GM12874 (cell line): Measurements from ENCODE around the gene ASTN2.

Experiments
- CTCF ChIP-seq: IDR thresholded peaks from 2 replicates; pipeline ENCODE4 v1.5.1; 2011; ENCODE audit warnings: low read depth, mild to moderate bottlenecking, control low read depth, low read length, moderate library complexity; ENCODE audit not compliant: insufficient read depth

Gene ASTN2

GRCh38 chr9:117414220-117414905 lies 494 bp downstream of the ASTN2 start:
- no peak for TF ChIP-seq CTCF

- no peak for TF ChIP-seq CTCF
Observed at GRCh38 chr9:117413346-117414219, 1.3 kb downstream of the ASTN2 start.

DNA sequence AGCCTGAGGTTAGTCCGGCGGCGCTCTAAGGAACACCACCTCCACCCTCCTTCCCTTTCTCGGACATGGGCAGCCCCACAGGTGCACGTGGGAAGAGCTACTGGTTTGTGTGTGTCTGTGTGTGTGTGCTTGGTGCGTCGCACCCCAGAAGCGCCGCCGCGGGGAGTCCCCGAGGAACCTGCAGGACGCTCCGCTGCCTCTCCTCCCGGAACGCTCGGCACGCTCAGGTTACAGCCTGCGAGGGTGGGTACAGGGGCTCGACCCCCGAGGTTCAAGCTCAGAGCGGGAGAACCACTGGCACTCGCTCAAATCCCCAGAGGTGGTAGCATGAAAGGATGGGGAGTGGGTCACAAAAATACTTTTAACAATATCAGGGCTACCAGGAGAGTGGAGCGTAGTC lies 2.0 kb downstream of the ASTN2 start:
- no peak for TF ChIP-seq CTCF

DNA sequence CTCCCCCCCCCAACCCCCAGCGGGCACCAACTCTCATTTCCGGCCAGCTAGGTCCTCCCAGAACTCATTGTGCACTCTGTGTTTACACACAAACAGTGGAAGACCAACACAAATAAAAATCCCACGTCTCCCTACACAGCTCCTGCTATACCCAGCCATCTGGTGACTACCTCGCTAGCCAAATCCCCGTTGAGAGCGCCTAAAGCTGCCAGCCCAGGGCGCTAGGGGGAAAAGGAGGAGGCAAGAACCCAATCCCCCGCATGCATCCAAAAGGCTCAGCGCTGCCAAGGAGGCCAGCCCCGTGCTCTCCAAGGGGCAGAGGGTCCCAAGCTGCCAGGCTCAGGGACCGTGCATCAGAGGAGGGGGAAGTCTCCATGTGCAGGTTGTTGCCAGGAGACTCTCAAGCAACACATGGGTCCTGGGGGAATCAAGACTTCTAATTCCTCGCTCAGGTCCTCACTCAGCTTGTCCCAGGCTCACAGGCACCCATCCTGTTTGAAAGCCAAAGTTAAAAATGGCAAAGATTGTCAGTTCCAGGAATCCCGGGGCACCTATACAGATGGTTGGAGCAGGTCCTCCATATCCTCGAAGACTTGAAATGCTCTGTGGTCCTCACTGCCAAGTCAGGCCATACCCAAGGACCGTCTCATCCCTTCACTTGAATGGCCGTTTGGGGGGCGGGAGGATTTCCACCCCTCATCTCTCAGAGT lies 2.7 kb downstream of the ASTN2 start:
- no peak for TF ChIP-seq CTCF

DNA sequence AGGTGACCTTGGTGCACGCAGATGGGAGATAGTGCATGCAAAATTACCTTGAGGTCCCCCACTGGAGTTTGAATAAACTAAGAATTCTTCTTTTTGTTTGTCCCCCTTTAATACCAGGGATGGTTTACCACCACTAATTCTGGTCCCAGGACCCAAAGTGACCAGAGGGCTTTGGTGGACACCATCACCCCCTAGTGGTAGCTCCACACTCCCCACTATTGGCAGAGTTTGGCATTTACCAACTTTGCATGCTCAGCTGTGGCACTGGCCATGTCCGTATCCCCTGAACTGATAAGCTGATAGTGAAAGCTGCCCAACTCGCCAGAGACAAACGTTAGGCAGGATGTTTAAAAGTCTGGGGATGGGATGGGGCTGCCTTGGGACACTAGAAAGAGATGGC lies 3.3 kb downstream of the ASTN2 start:
- TF ChIP-seq CTCF: peak; percentile 74

- no peak for TF ChIP-seq CTCF
Observed at GRCh38 chr9:117409321-117409720, 5.5 kb downstream of the ASTN2 start.

- no peak for TF ChIP-seq CTCF
Observed at GRCh38 chr9:117407436-117408022, 7.3 kb downstream of the ASTN2 start.
